ENCODE data around the gene PALMD.
A peak's percentile ranks its signal among the peaks of the same experiment; 100 is the strongest.

The PALMD gene

DNA sequence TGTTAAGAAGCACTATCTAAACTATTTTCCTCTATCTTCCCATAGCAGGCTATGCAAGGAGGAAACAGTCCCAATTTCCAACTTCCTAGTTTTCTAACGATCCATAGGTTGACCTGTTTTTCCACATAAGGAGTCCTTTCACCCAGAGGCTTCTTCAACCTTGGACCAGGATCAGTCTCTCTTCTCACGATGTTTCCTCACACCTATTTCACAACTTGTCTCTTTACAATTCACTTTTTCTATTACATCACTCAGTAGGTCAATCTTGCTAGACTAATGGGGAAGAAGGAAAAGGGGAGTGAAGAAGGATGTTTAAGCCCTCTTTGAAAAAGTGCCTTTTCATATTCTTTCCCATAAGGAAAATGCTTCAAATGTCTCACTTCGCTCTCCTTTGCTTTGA is 15.9 kb downstream of the PALMD start:
- no peak for DNase-seq

DNA sequence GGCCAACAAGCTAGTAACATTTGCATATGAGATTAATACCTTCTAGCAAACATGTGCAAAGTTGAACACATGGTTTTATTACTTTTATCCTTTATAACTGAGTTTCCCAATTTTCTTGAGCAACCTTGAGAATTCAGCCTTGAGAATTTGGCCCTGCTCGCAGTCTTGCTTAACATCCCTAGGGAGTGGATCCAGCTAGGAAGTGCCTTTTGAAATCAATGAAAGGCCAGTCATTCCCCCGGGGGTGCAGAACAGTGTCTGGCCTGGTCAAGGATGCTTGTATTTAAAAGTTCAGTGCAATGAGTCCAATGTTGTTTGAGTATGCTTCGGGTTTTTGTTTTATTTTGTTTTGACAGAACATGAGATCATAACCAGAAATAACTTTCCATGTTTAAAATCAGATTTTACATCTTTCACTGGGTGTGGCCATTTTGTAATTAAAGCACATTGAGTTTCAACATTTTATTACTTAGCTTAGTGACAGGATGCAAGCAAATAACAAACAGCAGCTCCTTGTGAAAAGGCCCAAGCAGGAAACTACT is 16.7 kb downstream of the PALMD start:
- DNase-seq, result no peak

DNA sequence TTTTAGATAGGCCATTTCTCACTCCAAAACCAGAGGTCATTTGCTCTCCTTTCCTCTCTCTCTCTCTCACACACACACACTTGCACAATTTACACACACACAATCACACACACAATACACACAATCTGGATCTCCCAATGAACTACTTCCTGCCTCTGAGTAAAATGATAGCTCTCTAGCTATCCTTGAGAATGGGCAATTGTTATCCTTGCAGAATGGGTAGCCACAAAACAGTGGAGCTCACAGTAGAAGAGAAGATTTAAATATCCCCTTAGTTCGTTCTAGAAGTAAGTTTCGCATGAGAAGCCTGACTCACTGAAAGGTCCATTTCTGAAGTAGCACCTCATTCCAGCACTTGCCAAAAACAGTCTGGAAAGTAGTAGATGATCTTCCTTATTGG is 17.6 kb downstream of the PALMD start:
- DNase-seq, result no peak

DNA sequence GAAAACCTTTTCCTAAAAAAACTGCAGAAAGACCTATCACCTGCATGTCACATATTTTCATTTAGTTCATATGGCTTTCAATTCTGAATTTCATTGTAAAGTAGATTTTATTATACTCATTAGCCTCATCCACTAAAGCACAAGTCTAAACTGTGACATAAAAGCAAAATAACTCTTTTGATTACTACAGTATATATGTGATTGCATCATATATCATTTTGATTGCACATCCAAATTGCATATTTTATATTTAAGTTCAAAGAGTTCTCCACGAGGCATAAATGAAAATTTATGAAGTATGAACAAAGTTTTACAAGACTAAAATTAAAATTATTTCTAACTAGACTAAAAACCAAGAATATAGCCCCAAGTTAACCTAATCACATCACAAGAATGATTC is 19.3 kb downstream of the PALMD start:
- no peak for DNase-seq

DNA sequence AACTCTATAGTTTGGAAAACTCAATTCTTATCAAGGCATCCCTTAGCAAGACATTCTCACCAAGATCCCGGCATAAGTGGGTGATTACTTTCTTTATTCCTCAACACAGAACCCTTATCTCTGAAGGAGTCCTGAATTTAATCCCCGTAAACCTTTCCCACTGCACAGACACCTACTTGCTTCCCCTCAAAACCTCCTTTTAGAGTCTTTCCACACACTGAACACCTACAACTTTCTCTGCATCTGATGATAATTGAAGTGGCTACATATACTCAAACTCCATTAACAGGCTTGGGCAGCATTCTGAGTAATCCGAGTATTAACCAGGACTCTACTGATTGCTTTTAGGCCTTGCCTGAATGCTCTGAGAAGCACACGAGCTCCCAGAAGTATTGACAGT is 23.5 kb downstream of the PALMD start:
- DNase-seq, result no peak

DNA sequence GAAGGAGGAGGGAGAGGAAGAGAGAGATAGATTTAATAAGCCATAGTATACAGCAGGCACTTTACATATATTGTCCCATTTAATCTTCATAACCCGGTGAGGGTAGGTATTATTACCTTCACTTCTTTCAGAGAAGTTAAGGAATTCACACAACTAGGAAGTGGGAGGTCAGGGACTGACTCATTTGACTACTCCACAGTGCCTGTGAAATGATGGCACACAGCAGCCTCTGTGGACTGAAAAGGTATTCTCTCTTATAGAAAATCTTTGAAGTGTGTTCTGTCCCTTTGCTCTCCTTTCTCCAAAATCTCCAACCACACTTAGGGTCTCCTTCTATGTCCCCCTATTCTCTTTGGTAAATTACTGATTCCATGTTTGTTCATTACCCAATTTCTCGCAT is 23.9 kb downstream of the PALMD start:
- no peak for DNase-seq

DNA sequence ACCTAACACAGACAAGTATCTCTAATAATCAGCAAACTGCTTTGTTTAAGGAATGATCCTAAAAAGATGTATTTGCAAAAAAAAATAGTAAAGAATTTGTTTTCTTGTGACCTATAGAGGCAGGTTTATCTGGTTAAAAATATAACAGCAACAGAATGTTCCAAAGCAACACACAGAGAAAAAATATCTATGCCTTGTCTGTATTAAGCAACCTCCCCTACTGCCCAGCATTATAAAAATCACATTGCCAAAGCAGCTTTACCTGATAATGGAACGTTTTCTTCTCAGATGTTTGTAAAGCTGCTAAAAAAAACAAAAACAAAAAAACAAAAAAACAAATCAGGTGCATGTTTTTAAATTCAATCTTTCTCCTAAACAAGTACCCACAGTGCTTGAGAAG is 24.7 kb downstream of the PALMD start:
- no peak for DNase-seq

DNA sequence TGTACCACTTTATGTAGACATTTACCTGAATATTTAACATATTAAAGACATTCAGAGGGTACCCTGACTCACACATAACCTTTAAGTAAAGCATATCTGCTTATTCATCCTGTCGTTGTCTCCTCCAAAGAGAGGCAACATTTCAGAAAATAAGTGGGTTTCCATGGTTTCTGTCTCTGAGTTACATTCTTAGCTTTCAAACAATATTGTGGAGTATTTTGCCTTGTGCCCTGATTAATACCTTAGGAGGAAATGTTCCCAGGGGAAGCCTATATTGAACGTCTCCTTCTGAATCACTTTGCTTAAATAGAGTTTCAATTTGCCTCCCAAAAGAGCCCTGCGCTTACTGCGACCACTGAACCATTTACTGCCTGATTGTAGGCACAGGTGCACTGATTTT is 26.1 kb downstream of the PALMD start:
- DNase-seq, result no peak

DNA sequence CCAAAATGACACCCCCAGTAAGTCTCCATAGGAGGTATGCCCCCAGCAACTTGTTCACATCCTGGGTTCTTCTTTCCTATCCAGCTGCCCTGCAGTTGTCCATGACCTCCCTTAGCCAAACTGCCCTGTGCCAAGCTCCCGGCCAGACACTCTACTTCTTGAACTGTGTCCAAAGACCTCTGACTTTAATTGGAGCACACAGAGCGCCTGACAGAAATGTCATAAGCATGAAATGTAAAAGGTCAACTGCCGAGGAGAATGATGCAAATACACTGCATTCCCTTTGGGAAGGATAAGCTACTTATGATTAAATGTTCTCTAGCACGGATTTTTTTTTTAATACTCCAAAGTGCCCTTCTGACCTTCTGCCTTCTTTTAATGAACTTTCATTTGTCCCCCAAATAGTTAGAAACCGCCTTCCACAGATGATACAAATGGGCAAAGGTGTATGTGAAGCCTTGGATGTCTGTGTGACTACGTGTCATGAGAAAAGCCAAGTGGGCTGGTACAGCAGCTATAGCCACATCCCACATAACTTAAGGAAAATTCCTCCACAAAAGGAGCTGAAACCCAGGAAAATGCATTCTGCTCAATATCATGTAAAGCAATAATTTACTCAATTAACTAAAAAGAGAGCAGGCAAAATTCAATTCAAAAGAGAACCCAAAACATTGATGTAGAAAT is 26.8 kb downstream of the PALMD start:
- DNase-seq, result no peak

DNA sequence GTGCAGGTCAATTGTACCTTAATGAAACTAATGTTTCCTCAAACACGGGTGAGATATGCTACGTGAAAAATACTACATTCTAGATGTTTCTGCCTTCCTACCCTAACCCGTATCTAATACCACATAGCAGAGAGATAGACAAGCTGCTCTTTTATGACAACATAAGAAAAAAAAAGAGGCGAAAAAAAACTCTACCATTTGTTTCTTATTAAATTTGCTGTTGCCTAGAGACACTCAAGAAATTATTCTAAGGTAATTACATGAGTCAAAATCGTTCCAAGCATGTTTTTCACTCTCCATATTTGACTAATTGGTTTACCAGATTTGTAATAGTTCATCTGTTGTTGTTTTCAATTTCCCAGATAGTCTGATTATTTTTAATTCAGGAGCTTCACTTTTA is 27.4 kb downstream of the PALMD start:
- DNase-seq, result no peak

DNA sequence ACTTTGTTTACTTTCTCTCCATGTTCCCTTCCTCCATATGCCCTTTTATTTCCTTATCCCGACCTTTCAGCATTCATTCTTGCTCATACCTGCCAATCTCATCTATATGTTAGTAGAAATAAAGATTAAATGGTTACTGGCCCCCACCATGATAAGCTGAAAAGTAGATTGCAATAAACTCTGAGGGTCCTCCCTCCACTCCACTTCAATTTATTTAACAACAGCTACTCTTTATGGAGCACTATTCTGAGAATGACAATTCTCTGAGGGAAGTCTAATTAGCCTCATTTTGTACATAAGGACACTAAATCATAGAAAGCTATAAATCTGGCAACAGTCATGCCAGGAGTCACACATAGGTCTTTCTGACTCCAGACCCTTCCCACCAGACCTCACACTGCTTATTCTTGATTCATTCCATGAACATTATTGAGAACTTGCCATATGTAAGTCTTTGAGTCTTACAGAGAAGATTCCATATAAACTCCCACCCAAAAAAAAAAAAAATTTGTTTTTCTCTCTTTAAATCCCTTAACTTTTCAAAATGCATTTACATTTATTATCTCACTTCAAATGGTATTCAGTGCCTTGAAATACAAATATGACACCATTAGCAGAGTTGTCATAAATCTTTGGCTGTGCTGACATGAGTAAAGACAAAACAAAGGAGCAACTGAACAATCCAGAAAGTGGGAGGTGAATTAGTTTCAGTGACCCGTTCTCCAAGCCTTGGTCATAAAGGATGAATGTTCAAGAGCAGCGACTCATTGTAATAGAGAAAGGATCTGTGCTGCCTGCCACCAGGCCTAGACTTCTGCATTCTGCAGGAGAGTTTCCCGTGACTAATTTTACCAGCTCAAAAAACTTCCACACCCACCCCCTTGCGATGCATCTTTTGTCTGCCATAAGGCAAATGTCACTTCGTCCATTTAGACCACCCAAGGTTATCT is 28.5 kb downstream of the PALMD start:
- peak; percentile 27 to 38 for DNase-seq

DNA sequence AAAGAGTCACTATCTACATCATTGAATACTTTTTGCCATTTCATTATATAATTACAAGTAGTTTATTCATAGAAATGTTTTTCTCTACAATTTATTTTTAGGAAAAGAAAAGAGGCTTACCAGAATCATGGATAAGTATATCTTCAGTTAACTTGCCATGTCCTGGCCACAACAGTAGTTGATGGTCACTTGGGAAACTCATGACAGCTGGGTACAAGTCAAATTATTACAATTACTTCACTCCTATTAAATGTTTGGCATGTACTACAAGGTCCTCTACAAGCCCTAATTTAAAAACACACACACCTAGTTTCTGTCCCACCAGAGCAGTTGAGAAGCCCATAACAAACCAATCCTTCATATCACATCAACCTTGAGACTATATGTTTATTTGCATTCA is 29.4 kb downstream of the PALMD start:
- no peak for DNase-seq

DNA sequence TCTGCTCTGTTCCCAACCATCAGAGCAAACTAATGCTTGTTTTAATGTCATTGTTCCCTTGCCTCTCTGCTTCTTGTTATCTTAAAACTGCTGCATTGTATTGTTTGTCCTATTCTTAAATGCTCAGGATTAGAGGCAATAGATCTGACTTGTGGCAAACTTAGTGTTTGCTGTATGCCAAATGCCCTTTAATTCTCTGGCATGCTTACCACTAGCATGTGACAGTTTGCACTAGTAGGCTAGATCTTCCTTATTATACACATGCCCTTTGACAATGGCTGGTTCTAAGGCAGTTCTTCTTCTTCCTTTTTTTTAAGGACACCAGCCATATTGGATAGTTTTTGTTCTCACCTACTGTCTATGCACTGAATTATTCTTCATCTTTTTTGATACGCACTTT is 30.1 kb downstream of the PALMD start:
- no peak for DNase-seq

DNA sequence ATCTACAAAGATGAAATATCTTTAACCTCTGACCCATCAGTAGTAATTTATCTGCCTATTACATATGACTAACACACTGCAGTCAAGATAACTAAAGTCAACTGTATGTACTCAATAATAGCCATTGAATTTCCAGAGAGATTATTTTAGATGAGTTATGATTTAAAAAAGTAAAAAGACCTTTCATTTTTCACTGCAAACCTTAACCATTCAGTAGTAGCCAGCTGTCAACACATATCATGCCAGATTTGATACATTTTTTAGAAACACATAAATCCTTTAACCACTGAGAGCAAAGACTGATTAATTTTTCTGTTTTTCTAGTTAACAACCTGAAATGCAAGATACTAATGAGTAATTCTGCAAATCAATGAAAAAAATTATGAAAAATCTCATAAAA is 31.0 kb downstream of the PALMD start:
- no peak for DNase-seq

DNA sequence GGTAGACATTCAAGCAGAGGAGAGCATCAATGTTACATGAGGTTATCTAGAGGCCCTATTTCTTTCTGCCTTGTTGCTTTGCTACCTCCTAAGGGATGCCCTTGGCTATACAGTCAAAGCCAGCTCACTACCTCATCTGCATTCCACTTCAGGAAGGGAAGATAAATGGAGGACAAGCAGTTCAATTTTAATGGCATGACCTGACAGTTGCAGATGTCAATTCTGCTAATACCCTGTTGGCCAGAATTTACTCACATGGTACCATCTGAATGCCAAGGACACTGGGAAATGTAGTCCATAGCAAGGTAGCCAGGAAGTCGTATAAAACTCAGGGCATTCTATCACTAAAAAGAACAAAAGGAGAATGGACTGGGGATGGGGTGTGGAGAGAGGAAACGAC is 31.5 kb downstream of the PALMD start:
- DNase-seq, result no peak

DNA sequence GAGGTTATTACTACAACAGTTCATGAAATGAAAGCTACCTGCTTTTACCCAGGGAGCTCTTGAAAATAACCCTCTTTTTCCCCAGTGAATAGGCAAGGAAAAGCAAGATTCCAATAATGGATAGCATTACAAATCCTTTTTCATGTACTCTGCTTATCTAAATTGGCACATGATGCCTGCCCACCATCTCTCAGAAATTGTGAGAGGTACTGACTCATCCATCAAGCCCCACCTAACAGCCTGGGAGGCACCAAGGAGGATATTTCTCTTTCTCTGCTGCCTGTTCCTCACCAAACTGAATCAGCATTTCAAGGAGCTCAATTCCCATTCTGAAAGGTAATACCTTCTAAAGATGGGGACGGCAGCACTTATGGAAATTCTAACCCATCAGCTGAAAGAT is 34.4 kb downstream of the PALMD start:
- DNase-seq, result no peak

DNA sequence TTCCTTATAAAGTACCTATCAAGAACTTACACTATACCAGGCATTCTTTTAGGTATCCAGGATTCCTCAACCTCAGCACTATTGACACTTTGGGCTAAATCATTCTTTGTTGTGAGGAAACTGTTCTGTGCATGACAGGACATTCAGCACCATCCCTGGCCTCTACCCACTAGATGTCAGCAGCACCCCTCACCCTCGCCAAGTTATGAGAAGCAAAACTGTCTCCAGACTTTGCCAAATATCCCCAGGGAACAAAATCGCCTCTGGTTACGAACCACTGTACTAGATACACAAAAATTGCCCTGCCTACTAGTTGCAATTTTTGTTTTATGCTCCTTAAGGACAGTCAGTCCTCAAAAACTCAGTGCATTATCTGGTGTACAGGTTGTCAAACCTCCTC is 35.7 kb downstream of the PALMD start:
- DNase-seq, result no peak

DNA sequence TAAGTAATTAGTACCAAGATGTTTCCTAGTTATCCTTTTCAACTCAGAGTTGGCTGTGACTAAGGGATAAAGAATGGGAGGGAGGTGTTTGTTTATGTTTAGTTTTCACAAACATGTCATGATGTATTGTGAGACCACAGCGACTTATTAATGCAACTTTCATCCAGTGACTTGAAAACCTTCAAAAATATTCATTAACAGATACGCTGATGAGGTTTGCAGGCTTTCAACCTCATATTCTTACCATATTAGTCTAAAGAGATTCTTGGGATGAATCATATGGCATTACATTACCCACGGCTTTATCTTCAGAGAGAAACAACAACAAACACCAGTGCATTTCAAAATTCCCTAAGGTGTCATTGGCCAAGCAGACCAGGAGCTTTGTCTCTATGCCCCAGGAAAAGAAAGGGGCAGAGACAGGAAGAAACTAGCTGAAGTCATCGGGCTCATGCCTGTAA is 36.4 kb downstream of the PALMD start:
- DNase-seq, result no peak

DNA sequence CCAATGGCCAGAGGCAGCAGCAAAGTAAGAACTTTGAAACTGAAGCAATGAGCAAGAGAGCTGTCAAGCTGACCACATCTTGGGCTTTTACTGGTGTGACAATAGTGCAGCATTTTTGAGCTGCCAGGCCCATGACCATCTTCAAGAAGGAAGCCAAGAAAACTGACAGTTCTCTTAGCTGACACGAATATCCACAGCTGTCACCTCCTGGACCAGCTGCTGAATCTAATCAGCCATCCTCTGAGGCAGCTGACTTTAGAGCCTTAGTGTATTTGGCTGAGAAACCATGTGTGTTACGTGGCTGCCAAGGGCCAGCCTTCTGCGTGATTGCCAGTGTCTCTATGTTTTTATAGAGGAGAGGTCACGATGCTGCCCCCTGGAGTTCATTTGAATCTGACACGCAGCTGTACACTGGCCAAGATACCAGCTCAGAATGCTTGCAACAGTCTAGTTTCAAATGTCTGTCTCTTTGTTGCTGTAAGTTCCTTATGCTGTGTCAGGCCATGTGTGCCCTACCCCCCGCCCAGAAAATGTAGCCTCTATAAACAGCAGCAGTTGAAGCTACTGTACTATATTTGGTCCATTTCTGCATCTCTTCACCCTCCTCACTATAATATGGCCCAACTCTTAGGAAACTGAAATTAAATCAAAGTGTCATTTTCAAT is 39.7 kb downstream of the PALMD start:
- peak; percentile 63 to 75 for DNase-seq

DNA sequence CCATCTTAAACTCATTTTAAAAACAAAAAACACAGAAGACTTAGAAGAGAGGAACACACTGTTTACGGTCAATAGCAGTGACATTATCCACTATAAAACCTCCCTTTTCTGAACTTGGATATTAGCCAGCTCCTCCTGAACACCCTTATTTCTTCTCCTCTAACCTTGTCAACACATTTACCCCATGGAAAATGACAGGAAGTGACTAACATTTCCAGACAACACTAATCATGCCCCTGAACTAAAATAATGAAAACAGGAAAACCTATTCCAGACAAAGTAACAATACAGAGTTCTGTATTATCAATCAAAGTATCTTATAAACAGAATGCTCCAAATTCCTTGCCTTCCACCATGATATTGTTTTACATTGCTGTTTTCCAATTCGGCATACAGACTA is 45.3 kb downstream of the PALMD start:
- DNase-seq, result no peak

DNA sequence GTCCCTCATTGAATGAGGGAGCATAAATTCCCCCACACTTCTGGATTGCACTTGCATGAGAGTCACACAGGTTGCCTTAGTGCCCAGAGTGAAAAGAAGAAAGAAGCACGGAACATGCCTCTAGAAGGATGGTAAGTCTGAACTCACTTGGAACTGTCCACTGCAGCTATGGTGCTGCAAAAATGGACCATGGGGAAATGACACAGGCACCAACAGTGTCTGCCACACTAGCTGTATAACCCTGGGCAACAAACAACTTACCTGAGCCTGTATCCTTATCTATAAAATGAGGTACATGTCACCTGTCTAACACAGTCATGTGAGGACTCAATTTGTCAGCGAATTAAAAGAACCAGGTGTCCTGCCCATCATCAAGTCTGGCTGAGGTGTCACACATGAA is 50.7 kb downstream of the PALMD start:
- DNase-seq, result no peak

DNA sequence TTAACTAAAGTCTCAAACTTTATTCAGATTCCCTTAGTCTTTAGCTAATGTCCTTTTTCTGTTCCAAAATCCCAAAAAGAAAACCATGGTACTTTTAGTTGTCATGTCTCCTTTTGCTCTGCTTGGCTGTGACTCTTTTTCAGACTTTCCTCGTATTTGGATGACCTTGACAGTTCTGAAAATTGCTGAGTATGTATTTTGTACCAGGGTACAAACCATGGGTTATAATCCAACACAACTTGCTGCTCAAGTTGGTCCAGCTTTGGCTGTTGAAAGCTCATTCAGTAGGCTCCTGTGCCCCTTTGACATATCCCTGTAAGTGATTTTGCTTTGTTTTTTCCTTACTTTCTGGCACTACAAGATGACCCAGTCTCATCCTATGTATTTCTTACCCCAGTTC is 51.7 kb downstream of the PALMD start:
- no peak for DNase-seq

DNA sequence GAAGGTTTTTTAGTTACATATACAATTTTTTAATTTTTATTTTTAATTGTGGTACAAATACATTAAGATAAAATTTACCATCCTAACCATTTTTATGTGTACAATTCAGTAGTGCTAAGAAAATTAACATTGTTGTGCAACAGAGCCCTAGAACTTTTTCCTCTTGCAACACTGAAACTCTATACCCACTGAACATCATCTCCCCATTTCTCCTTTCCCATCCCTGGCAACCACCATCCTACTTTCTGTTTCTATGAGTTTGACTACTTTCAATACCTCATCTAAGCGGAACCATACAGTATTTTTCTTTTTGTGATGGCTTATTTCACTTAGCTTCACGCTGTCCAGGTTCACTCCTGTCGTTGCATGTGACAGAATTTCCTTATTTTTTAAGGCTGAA is 54.1 kb downstream of the PALMD start:
- DNase-seq, result no peak

DNA sequence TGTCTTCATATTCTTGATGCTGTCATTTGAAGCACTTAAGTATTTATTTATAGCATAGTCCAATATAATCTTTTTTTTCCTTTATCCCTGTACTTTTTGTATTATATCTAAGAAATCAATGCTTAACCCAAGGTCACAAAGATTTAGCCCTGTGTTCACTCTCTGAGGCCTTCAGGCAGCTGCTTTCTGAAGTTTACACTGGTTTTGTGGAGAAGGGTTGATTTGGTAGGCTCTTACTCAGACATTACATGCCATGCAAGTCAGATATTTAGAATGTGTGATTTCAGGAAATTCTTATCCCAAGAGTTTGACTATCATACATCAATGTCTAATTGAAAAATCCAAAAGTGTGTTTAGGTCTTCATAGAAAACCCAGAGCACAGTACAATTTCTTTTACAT is 56.3 kb downstream of the PALMD start:
- DNase-seq, result no peak
